A673 (cell line): ENCODE data around the gene CFAP20DC.

Source experiments
- EZH2 ChIP-seq: fragments of 200-600 bp; sonication (generic); IDR thresholded peaks from 2 replicates; pipeline ENCODE4 v1.6.1; 2017; ENCODE audit warnings: borderline replicate concordance, low read depth, mild to moderate bottlenecking, mixed read lengths, antibody characterized with exemption, low read length; ENCODE audit not compliant: poor library complexity, severe bottlenecking
- TF ChIP-seq, protein P1 (sequence below): fragments of 300-800, 200-600 bp; sonication (generic); conservative IDR thresholded peaks from 2 replicates; pipeline ENCODE4 v1.5.1; 2017; ENCODE audit warnings: low read depth, mild to moderate bottlenecking, antibody characterized with exemption, low read length, moderate library complexity, mixed read lengths

DNA sequence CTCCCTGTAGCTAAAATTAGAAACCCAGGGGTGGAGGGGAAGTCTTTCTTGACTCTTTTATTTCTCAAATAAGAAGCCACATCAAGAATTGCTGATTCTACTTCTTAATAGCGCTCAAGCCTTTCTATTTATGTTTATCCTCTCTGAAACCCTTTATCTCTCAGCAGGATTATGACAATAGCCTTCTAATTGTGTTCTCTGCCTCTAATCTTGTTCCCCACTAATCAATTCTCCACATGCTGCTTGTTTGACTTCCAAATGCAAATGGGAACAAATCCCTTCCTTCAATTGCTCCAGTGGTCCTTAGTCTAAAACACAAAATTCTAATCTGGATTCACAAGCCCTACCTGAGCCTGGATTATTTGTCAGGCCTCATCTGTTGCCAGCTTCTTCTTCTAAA, 43.7 kb upstream of the CFAP20DC start:
- TF ChIP-seq, protein P1, sequence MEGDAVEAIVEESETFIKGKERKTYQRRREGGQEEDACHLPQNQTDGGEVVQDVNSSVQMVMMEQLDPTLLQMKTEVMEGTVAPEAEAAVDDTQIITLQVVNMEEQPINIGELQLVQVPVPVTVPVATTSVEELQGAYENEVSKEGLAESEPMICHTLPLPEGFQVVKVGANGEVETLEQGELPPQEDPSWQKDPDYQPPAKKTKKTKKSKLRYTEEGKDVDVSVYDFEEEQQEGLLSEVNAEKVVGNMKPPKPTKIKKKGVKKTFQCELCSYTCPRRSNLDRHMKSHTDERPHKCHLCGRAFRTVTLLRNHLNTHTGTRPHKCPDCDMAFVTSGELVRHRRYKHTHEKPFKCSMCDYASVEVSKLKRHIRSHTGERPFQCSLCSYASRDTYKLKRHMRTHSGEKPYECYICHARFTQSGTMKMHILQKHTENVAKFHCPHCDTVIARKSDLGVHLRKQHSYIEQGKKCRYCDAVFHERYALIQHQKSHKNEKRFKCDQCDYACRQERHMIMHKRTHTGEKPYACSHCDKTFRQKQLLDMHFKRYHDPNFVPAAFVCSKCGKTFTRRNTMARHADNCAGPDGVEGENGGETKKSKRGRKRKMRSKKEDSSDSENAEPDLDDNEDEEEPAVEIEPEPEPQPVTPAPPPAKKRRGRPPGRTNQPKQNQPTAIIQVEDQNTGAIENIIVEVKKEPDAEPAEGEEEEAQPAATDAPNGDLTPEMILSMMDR: no peak
- TF ChIP-seq EZH2: no peak
